ENCODE measurements around the gene TRAK1. TPM values are rescaled to one million over a fixed set of nuclear protein-coding genes. Genes with fewer than 3 reads are reported as not detected.

The TRAK1 gene
- total RNA-seq, 1 donor from 2014 or later: 273 TPM

DNA sequence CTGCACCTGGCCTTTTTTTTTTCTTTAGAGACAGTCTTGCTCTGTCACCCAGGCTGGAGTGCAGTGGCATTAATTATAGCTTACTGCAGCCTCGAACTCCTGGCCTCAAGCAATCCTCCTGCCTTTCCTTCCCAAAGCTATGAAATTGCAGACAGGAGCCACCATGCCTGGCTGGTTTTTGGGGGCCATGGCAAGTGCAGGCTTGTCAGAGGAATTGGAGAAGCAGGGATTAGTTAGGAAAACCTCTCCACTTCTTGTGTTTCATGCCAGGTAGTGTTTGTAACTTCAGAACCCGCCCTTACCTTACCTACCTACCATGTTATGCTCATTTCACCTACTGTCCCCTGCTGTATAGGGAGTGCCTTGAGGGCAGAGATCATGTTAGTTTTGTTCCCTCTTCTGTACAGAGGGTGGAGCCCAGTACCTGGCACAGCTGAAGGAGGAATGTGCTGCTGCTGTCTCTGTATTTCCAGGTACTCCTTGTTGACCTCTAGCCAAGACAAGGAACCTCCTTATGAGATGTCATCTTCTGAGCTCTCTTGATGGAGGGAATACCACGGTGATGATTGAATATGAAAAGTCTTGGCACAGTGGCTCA lies 43.8 kb downstream of the TRAK1 start:
- ATAC-seq (ENCODE audit: poor library complexity): peak; percentile 61
- no peak for DNase-seq
- intact Hi-C loops (cut with DNase I): no loop called here

- no peak for ATAC-seq (ENCODE audit: poor library complexity)
- intact Hi-C loops (cut with DNase I): no loop called here
- DNase-seq: no peak
These were observed 48.7 kb downstream of the TRAK1 start for GRCh38 chr3:42139621-42140453.

GRCh38 chr3:42140665-42141203 lies 49.6 kb downstream of the TRAK1 start:
- DNase-seq (no peak), ATAC-seq (ENCODE audit: poor library complexity) (no peak)
- intact Hi-C loops (cut with DNase I): no loop called here

DNA sequence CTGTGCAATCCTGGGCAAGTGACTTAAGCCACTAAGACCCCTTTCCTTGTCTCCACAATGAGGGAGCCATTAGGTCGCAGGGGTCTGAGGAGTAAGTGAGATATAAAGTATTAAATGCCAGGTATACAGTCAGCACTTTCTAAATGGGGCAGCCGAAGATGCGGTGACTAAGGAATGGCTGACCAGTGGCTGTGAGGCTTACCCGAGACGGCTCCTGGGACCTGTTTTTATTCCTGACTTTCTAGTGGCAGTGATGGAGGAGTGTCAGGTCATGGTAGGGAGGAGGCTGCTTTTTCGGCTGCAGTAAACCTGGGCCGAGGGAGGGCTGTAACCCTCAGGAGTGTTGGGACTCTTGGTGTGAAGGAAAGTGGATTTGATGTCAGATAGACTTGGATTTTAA lies 52.3 kb downstream of the TRAK1 start:
- intact Hi-C loops (cut with DNase I): no loop called here
- ATAC-seq (ENCODE audit: poor library complexity): no peak
- DNase-seq: no peak

DNA sequence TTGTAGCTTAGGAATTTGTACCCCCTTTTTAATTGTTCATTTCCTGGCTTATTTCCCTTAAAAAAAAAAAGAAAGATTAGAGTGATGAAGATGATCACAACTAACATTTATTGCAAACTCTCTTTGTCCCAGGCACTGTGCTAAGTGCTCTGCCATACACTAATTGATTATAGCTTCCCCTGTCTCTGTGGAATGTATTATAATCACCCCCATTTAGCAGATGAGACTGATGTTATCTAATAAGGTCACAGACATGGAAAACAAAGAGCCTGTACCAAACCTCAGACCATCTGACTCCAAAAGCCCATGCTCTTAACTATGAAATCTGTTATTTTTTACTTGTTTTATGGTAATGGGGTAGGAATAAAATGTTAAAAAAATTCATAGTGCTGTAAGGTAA lies 53.1 kb downstream of the TRAK1 start:
- intact Hi-C loops (cut with DNase I): no loop called here
- DNase-seq (no peak), ATAC-seq (ENCODE audit: poor library complexity) (no peak)

DNA sequence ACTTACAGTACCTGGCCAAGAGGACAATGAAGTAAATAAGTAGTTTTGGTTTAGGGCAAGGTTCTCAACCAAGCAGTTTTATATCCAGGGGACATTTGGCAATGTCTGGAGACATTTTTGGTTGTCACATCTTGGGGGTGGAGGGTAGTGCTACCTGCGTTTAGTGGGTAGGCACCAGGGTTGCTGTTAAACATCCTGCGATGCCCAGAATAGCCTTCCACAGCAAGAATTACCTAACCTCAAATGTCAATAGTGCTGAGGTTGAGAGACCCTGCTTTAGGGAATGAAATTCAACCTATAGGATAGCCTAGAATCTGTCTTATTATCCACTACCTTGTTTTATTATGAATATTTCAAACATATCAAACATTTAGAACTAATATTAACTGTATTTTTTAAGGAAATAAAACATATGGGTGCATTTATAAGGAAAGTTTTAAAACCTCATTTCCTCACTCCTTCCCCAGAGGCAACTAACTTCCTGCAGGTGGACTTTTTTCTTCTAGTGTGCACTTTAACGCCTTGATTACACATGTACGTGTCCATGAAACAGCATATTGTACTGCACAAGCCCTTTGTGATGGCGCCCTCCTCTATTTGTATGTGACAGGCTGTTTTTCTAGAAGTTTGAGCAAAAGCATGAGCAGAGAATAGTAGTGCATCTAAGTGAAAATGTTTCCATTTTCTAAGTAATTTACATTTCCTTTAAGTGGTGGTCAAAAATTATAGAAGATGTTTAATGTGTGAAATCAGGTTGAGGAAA lies 57.1 kb downstream of the TRAK1 start:
- ATAC-seq (ENCODE audit: poor library complexity) (no peak), DNase-seq (no peak)
- intact Hi-C loops (cut with DNase I): no loop called here

DNA sequence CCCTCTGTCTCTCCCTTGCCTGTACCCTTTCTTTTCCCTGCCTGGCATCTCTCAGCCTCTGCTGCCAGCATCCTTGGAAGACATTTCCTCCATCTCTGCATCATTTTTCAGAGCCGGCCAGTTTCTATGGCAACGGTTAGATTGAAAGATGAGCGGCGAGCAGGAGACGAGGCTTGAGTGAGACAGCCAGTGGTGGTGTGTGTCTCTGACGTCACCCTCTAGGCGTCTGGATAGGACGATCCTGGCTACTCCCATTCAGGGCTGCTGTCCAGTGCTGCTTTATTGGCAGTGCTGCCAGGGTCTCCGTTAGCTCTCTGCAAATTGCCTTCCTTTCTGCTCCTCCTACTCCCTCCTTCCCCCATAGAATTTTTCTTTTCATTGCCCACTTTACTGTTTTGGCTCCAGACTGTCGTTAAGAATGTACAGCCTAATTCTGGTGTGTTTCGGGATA lies 57.9 kb downstream of the TRAK1 start:
- intact Hi-C loops (cut with DNase I): no loop called here
- DNase-seq (peak; percentile 85), ATAC-seq (ENCODE audit: poor library complexity) (peak; percentile 96)

GRCh38 chr3:42149532-42149931 lies 58.4 kb downstream of the TRAK1 start:
- no peak for ATAC-seq (ENCODE audit: poor library complexity)
- intact Hi-C loops (cut with DNase I): no loop called here
- no peak for DNase-seq

- peak; percentile 13 for ATAC-seq (ENCODE audit: poor library complexity)
- intact Hi-C loops (cut with DNase I): no loop called here
These were observed 58.8 kb downstream of the TRAK1 start for GRCh38 chr3:42149975-42150374.

DNA sequence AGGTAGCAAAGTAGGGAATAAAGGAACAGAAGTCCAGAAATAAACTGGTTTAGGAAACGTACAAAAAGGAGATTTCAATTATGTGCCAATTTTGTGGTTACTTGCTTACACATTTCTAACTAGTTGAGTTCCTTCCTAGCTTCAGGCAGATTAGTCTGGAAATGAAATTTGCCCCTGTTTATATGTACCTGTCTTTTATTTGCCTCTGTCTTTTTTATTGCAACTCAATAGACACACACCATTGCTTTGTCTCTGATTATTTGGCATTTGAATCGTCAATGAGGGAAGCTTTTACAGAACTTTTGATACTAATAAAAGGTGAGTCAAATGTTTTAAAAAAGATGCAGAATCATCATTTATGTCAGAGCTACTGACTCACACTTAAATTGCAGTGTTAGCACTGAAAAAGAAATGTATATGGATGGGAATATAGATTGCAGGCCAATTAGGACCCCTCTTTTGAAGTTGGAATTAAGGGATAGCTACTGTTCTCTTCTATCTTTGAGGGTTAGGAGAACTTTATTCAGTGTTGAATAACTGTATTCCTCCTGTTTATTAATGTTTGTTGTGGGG lies 60.5 kb downstream of the TRAK1 start:
- DNase-seq: no peak
- no peak for ATAC-seq (ENCODE audit: poor library complexity)
- intact Hi-C loops (cut with DNase I): no loop called here

More at GRCh38 chr3:42149975-42150374, 58.8 kb downstream of the TRAK1 start:
- no peak for DNase-seq

GRCh38 chr3:42152193-42152592 lies 61.0 kb downstream of the TRAK1 start:
- ATAC-seq (ENCODE audit: poor library complexity): no peak

GRCh38 chr3:42153039-42153438 lies 61.9 kb downstream of the TRAK1 start:
- ATAC-seq (ENCODE audit: poor library complexity): peak; percentile 25
- no peak for DNase-seq
- intact Hi-C loops (cut with DNase I): no loop called here

More at GRCh38 chr3:42152193-42152592, 61.0 kb downstream of the TRAK1 start:
- intact Hi-C loops (cut with DNase I): no loop called here
- DNase-seq: no peak

DNA sequence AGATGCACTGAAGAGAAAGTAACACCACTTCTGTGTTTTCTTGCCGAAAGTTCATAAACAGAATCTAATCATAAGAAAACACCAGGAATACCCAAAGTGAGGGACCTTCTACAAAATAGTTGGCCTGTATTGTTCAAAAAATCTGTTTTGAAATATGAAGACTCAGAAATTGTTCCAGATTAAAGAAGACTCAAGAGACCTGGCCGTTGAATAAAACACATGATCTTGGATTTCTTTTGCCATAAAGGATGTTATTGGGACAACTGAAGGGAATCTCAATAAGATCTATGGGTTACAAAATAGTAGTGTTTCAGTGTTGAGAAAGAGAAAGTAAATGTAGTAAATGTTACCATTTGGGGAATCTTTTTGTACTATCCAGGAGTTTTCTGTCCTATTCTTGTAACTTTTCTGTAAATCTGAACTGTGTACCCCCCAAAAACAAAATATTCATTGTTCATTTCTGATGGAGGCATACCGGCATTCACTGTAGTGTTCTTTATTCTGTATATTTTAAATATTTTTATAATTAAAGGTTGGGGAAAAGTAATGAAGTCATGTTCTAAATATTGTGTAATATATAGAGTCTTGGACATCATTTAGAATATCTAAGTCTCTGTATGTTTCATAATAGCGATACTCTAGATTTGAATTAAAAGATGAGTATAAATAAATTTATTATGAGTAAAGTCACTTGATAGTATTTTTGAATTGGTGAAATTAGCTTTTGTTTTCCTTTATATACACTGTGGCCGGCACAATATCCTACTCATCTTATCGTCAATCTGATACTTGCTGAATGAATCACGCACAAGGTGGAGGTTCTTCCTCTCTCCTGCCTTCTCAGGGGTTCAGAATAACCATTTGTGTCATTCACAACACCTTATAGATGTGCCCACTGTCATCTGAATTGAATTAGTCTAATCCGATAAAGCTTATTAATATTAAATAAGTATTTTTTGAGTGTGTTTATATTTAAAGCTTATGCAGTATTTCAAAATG lies 66.7 kb downstream of the TRAK1 start:
- DNase-seq (no peak), ATAC-seq (ENCODE audit: poor library complexity) (no peak)
- intact Hi-C loops (cut with DNase I): no loop called here

DNA sequence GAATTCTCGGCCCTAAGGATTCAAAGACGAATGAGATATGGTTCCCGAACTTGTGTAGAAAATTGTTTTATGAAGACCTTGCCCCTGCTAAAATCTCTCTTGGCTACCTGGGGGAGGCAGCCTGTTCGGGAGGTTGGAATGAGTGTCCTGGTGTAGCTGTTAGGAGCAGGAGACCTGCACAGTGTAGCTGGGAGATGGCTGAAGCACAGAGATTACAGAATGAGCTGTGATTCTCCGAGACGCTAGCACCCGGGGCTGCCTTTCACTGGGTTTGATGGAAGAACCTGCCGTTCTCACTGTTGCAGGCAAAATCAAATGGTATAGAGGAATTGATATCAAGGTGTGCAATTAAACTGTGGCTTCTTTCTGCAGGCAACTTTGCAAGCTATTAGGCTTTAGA lies 68.0 kb downstream of the TRAK1 start:
- intact Hi-C loops (cut with DNase I): no loop called here
- ATAC-seq (ENCODE audit: poor library complexity) (no peak), DNase-seq (no peak)

- peak; percentile 67 for DNase-seq
- intact Hi-C loops (cut with DNase I): no loop called here
- peak; percentile 81 for ATAC-seq (ENCODE audit: poor library complexity)
These were observed 68.7 kb downstream of the TRAK1 start for GRCh38 chr3:42159706-42160472.

GRCh38 chr3:42161050-42161935 lies 70.1 kb downstream of the TRAK1 start:
- ATAC-seq (ENCODE audit: poor library complexity): no peak
- intact Hi-C loops (cut with DNase I): no loop called here
- DNase-seq: no peak

All from Right ventricle myocardium superior (tissue), 1 donor.